GM12864 (cell line): Measurements from ENCODE around the gene CGNL1.

Source experiments
- DNase-seq: peaks from one replicate; pipeline ENCODE4 v3.0.0-alpha.2; 2011; ENCODE audit warnings: low read depth
- H3K4me3 ChIP-seq: 2 replicates; pipeline ENCODE4 v1.5.1; 2011; ENCODE audit warnings: mild to moderate bottlenecking, low read depth, low read length, control low read depth
- CTCF ChIP-seq: IDR thresholded peaks from 2 replicates; pipeline ENCODE4 v1.5.1; 2011; ENCODE audit warnings: low read depth, mild to moderate bottlenecking, moderate library complexity, low read length, control low read depth, inconsistent platforms; ENCODE audit errors: missing control alignments

The CGNL1 gene

GRCh38 chr15:57388464-57388863 lies 12.2 kb downstream of the CGNL1 start:
- no peak for DNase-seq
- no peak overlapping the region for H3K4me3 ChIP-seq
- TF ChIP-seq CTCF: no peak

- no peak overlapping the region for H3K4me3 ChIP-seq
- DNase-seq: no peak
- TF ChIP-seq CTCF: no peak
These were observed 13.7 kb downstream of the CGNL1 start for GRCh38 chr15:57389991-57390390.

GRCh38 chr15:57390583-57390982 lies 14.3 kb downstream of the CGNL1 start:
- DNase-seq: no peak
- no peak overlapping the region for H3K4me3 ChIP-seq
- TF ChIP-seq CTCF: no peak

GRCh38 chr15:57391537-57391936 lies 15.2 kb downstream of the CGNL1 start:
- no peak for TF ChIP-seq CTCF
- H3K4me3 ChIP-seq: no peak overlapping the region
- no peak for DNase-seq

- no peak for DNase-seq
These were observed 16.8 kb downstream of the CGNL1 start for GRCh38 chr15:57393061-57393460.

GRCh38 chr15:57395292-57395691 lies 19.0 kb downstream of the CGNL1 start:
- DNase-seq: no peak
- H3K4me3 ChIP-seq: no peak overlapping the region
- TF ChIP-seq CTCF: no peak

More at GRCh38 chr15:57393061-57393460, 16.8 kb downstream of the CGNL1 start:
- no peak overlapping the region for H3K4me3 ChIP-seq
- TF ChIP-seq CTCF: no peak

GRCh38 chr15:57398336-57398735 lies 22.0 kb downstream of the CGNL1 start:
- no peak for TF ChIP-seq CTCF
- DNase-seq: no peak
- no peak overlapping the region for H3K4me3 ChIP-seq
